GM12878 (cell line): ENCODE measurements around the gene SLC25A48.

Source experiments
- ASH2L ChIP-seq: fragments of 300-600, 200-600 bp; sonication (generic); IDR thresholded peaks from 2 replicates; pipeline ENCODE4 v1.6.1; 2017; ENCODE audit warnings: low read depth, mild to moderate bottlenecking, borderline replicate concordance
- CREB1 ChIP-seq: IDR thresholded peaks from 2 replicates; pipeline ENCODE4 v1.6.1; 2012; ENCODE audit warnings: low read depth, mild to moderate bottlenecking, inconsistent platforms
- CTCF ChIP-seq, 3 experiments: IDR thresholded peaks in 2 of 3; conservative IDR thresholded peaks in 1 of 3; 2 replicates each; pipeline ENCODE4 v1.5.1; 2011; ENCODE audit warnings: low read depth in 3 of 3, low read length in 3 of 3, mild to moderate bottlenecking in 3 of 3, control low read depth in 2 of 3, moderate library complexity in 2 of 3, inconsistent platforms in 1 of 3, mixed read lengths in 1 of 3; ENCODE audit not compliant: control insufficient read depth in 2 of 3, insufficient read depth in 1 of 3; ENCODE audit errors: extremely low read depth in 1 of 3
- ETV6 ChIP-seq, 2 experiments: fragments of 450-650 bp in 1 of 2; IDR thresholded peaks in 1 of 2; conservative IDR thresholded peaks in 1 of 2; 2 replicates each; pipeline ENCODE4 v1.6.1; 2014; ENCODE audit warnings: antibody characterized with exemption in 1 of 2, borderline replicate concordance in 1 of 2, low read depth in 1 of 2, mild to moderate bottlenecking in 1 of 2, moderate library complexity in 1 of 2
- KAT2A ChIP-seq: conservative IDR thresholded peaks from 2 replicates; pipeline ENCODE4 v1.6.1; 2011; ENCODE audit warnings: low read depth, low read length; ENCODE audit not compliant: control insufficient read depth
- MAX ChIP-seq: IDR thresholded peaks from 2 replicates; pipeline ENCODE4 v1.6.1; 2012; ENCODE audit warnings: low read depth, low read length, improper control_type of control experiment
- POLR2AphosphoS5 ChIP-seq: IDR thresholded peaks from 2 replicates; pipeline ENCODE4 v1.6.1; 2011; ENCODE audit warnings: mild to moderate bottlenecking, low read length, inconsistent platforms
- RCOR1 ChIP-seq: conservative IDR thresholded peaks from 2 replicates; pipeline ENCODE4 v1.6.1; 2012; ENCODE audit warnings: low read depth, low read length, improper control_type of control experiment
- SIN3A ChIP-seq: IDR thresholded peaks from 2 replicates; pipeline ENCODE4 v1.6.1; 2012; ENCODE audit warnings: low read depth, low read length, improper control_type of control experiment
- SMAD1 ChIP-seq: fragments of 450-650 bp; IDR thresholded peaks from 2 replicates; pipeline ENCODE4 v1.6.1; 2018; ENCODE audit warnings: mild to moderate bottlenecking, low read depth; ENCODE audit not compliant: partially characterized antibody
- TCF12 ChIP-seq: IDR thresholded peaks from 2 replicates; pipeline ENCODE4 v1.6.1; 2011; ENCODE audit warnings: low read depth, mild to moderate bottlenecking, low read length
- ZNF384 ChIP-seq: IDR thresholded peaks from 2 replicates; pipeline ENCODE4 v1.6.1; 2012; ENCODE audit warnings: low read depth, mild to moderate bottlenecking, low read length, improper control_type of control experiment, borderline replicate concordance
- TF ChIP-seq, protein P1 (sequence below): IDR thresholded peaks from 2 replicates; pipeline ENCODE4 v1.6.1; 2012; ENCODE audit warnings: low read depth, low read length, improper control_type of control experiment

DNA sequence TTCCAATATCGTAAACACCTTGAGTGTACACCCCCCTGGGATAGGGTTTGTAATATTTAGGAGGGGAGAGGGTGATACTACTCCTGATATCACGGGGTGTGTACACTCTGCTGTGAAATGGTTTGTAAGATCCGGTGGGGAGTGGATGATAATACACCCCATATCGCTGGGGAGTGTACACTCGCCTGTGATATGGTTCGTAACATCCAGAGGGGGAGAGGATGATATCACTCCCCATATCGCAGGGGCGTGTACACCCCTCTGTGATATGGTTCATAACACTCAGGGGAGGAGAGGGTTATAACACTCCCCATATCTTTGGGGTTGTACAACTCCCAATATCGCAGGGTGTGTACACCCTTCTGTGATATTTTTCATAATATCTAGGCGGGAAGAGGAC, 33.8 kb upstream of the SLC25A48 start:
- TF ChIP-seq CTCF (IDR thresholded peaks at IDR 0.05 in 2 of 3, conservative IDR thresholded peaks at IDR 0.05 in 1 of 3; ENCODE audit: control insufficient read depth in 2 of 3, extremely low read depth in 1 of 3, insufficient read depth in 1 of 3, low read depth in 3 of 3, low read length in 3 of 3) = no peak
- TF ChIP-seq SIN3A = no peak
- no peak for TF ChIP-seq ETV6 (conservative IDR thresholded peaks at IDR 0.05 in 1 of 2, IDR thresholded peaks at IDR 0.05 in 1 of 2; ENCODE audit: borderline replicate concordance in 1 of 2, low read depth in 1 of 2)
- TF ChIP-seq ZNF384 = no peak
- TF ChIP-seq KAT2A = no peak
- TF ChIP-seq POLR2AphosphoS5 = no peak
- no peak for TF ChIP-seq TCF12
- TF ChIP-seq RCOR1 = no peak
- no peak for TF ChIP-seq ASH2L
- TF ChIP-seq CREB1 = no peak
- no peak for TF ChIP-seq MAX
- TF ChIP-seq SMAD1 = no peak
- TF ChIP-seq, protein P1, sequence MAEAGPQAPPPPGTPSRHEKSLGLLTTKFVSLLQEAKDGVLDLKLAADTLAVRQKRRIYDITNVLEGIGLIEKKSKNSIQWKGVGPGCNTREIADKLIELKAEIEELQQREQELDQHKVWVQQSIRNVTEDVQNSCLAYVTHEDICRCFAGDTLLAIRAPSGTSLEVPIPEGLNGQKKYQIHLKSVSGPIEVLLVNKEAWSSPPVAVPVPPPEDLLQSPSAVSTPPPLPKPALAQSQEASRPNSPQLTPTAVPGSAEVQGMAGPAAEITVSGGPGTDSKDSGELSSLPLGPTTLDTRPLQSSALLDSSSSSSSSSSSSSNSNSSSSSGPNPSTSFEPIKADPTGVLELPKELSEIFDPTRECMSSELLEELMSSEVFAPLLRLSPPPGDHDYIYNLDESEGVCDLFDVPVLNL = no peak
